NCI-H2171 treated with DMSO at 0.1 percent for 48 hours (cell line): ENCODE data around the gene RPL6.
A peak's percentile ranks its signal among the peaks of the same experiment; 100 is the strongest.
"Not testable (repeated sequence)": the region's sequence is repeated elsewhere in the genome, so short reads cannot be mapped to it uniquely, and the experiment has no call there.

ENCODE experiments used
- DNase-seq: peaks from one replicate; lab custom pipeline; 2025; lab: John Stamatoyannopoulos, UW

RPL6 gene

DNA sequence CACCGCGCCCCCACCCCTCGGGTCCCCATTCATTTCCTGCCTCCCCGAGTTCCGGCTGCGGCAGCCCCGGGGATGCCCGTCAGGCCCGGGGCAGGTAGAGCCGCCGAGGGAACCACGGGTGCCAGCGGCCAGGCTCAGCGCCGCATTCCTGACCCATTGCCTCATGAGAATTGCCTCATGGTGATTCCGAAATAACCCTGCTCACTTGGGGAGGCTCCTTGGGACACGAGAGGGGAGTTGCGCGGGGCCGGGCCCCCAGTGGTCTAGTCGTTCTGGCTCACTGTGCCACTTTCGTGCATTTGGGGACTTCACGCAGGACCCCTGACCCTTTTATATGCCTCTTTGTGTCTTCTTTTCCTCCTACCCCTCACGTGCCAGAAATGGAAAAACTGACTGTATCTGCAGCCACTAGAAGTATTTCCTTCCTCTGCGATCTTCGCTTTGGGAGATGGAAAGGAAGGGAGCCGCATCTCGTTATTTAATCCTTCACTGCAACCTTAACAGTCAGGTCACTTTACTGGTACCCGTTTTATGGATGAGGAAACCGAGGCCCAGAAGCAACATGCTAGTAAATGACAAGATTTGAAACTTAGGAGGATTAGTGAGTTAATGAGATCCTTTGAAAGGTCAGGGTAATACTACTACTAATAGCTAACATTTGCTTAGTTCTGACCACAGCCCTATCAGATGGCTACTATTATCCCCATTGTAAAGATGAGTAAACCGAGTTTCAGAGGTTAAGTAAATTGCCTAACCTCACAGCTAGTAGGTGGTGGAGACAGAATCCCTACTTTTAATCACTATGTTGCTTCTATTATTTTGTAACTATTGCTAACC is 10.1 kb upstream of the RPL6 start:
- no peak for DNase-seq

GRCh38 chr12:112418608-112419296 is 9.3 kb upstream of the RPL6 start, which contains the start of gene PTPN11:
TSS of gene PTPN11 (plus strand) at chr12:112418947. CDS start at chr12:112419112, 165 bp downstream.
- peak; percentile 75 for DNase-seq

GRCh38 chr12:112418273-112418607 is 8.8 kb upstream of the RPL6 start:
- no peak for DNase-seq

- not testable (repeated sequence) for DNase-seq
Observed at GRCh38 chr12:112415457-112415856, 6.1 kb upstream of the RPL6 start.

DNA sequence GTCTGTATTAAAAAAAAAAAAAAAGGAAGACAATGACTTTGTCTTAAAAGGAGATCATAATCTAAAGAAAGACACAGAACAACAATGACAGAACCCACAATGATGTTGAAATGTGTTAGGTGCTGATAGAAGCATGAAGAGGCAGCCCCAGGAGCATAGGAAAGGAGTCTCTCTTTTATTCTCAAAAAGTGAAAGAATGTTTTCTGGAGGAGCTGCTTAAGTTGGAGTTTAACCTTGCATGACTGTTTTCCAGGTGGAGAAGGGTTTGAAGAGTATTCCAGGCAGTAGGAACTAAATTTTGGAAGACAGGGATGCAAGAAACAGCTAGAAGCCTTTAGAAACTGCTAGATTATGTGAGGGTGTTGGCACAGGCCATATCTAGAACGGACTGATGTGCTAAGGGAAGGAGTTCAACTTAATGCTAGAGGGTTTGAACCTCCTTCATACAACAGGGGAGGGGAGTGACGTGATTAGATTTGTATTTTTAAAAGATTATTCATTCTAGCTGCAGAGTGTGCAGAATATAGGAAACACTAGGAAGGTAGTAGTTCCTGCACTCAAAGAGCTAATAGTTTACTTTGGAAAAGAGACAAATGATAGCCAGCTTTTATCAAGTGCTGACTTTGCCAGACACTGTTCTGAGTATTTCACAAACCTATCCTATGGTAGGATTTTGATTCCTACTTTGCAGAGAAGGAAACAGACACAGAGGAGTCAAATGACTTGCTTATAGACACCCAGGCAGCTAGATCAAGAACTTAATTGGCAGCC is 4.6 kb upstream of the RPL6 start:
- no peak for DNase-seq

- DNase-seq: no peak
Observed at GRCh38 chr12:112409906-112410244, 470 bp upstream of the RPL6 start.

DNA sequence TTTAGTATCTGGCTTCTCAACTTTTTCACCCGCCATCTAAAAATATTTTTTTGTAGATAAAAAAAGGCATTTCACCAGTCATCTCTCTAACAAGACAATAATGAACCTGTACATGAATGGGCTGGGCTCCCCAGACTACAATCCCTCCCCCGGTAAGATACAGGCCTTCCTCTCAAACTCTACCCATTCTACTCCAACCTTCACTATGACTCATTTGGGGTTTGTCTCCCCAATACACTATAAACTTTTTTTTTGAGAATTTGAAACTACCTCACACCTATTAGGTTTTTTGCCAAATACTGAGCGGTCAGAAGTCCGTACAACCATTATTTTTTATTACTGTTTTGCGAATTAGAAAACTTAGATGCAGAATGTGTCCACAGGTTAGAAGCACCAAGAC is 784 bp downstream of the RPL6 start:
- no peak for DNase-seq

DNA sequence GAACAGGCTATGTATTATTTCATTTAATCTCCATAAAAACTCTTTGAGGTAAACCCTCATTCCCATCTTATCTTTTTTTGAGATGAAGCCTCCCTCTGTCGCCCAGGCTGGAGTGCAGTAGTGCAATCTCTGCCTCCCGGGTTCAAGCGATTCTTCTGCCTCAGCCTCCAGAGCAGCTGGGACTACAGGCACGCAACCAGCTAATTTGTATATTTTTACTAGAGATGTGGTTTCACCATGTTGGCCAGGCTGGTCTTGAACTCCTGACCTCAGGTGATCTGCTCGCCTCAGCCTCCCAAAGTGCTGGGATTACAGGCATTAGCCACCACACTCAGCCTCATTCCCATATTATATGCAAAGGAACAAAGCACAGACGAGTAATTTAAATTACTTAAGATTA is 1.7 kb downstream of the RPL6 start:
- not testable (repeated sequence) for DNase-seq

- DNase-seq: no peak
Observed at GRCh38 chr12:112406519-112407488, 2.6 kb downstream of the RPL6 start.

- no peak for DNase-seq
Observed at GRCh38 chr12:112401903-112402498, 7.4 kb downstream of the RPL6 start.

DNA sequence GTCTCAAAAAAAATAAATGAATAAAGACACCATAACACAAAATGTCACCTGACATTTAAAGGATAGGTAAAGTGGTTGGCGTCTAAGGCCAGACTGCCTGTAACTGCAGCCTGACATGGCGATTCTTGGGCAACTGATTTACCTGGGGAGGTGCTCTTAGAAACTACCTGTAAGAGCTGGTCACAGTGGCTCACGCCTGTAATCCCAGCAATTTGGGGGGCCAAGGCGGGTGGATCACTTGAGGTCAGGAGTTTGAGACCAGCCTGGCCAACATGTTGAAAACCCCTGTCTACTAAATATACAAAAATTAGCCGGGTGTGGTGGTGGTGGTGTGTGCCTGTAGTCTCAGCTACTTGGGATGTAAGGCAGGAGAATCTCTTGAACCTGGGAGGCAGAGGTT is 8.4 kb downstream of the RPL6 start:
- no peak for DNase-seq

DNA sequence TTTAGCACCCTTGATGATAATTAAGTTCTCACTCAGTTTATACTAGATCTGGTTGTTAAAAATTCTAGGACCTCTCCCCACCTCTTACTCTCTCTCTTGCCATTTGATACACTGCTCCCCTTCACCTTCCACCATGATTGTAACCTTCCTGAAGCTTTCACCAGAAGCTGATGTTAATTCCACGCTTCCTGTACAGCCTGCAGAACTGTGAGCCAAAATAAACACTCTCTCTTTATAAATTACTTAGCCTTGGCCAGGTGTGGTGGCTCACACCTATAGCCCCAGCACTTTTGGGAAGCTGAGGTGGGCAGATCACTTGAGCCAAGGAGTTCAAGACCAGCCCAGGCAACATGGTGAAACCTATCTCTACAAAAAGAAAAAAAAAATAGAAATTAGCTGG is 16.1 kb downstream of the RPL6 start:
- no peak for DNase-seq

DNA sequence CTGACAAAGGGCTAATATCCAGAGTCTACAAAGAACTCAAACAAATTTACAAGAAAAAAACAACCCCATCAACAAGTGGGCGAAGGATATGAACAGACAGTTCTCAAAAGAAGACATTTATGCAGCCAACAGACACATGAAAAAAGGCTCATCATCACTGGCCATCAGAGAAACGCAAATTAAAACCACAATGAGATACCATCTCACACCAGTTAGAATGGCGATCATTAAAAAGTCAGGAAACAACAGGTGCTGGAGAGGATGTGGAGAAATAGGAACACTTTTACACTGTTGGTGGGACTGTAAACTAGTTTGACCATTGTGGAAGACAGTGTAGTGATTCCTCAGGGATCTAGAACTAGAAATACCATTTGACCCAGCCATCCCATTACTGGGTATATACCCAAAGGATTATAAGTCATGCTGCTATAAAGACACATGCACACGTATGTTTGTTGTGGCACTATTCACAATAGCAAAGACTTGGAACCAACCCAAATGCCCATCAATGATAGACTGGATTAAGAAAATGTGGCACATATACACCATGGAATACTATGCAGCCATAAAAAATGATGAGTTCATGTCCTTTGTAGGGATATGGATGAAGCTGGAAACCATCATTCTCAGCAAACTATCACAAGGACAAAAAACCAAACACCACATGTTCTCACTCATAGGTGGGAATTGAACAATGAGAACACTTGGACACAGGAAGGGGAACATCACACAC is 19.3 kb downstream of the RPL6 start:
- DNase-seq: not testable (repeated sequence)

DNA sequence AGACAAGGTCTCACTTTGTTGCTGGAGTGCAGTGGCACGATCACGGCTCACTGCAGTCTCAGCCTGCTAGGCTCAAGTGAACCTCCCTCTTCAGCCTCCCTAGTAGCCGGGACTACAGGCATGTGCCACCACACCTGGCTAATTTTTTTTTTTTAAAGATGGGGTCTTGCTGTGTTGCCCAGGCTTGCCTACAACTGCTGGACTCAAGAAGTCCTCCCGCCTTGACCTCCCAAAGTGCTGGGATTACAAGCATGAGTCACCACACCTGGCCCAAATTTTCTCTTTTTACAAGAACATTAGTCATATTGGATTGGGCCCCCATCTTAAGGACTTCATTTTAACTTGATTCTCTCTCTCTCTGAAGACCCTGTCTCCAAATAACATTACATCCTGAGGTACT is 20.2 kb downstream of the RPL6 start:
- no peak for DNase-seq

DNA sequence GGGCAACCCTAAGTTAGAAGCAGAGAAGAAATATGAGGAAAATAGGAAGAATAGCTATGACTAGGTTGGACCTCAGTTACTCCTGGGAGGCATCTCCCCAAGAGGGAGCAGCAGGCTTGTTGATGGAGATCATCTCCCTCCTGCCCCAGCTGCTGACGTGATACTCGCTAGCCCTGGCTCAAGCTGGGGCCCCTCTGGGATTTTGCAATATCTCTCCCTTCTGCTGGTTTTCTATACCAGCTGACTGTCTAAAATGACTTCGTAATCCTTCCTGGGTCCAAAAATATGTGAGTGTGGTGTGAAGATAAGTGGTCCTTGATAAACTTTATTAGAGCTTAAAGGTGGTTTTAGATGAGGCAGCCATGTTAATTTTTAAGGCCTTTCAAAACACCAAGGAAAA is 22.7 kb downstream of the RPL6 start:
- DNase-seq: peak; percentile 26

DNA sequence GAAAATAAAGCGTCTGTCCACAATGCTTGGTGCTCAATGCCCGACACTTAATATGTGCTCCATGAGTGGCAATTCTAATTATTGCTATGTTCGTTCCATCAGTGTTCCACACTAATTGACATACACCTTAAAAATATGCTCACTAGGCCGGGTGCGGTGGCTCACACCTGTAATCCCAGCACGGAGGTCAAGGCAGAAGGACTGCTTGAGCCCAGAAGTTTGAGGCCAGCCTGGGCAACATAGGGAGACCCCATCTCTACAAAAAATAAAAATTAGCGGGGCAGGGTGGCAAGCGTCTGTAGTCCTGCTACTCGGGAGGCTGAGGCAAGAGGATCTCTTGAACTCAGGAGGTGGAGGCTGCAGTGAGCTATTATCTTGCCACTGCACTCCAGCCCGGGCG is 26.5 kb downstream of the RPL6 start:
- no peak for DNase-seq

- DNase-seq: peak; percentile 78
Observed at GRCh38 chr12:112381883-112382796, 27.3 kb downstream of the RPL6 start, which contains the start of gene HECTD4. TSS of gene HECTD4 (minus strand) at chr12:112382431. CDS start at chr12:112382128, 303 bp downstream.

- peak; percentile 29 for DNase-seq
Observed at GRCh38 chr12:112381406-112381882, 28.0 kb downstream of the RPL6 start.
